GM19452 (cell line): Measurements from ENCODE around the gene IL22RA2.
"Not testable (repeated sequence)": the region's sequence is repeated elsewhere in the genome, so short reads cannot be mapped to it uniquely, and the experiment has no call there.

Source experiments
- ATAC-seq: cut with Tn5 transposase; IDR thresholded peaks from one replicate; pipeline ENCODE4 v1.9.1; 2021; ENCODE audit not compliant: unreplicated experiment

The IL22RA2 gene, protein sequence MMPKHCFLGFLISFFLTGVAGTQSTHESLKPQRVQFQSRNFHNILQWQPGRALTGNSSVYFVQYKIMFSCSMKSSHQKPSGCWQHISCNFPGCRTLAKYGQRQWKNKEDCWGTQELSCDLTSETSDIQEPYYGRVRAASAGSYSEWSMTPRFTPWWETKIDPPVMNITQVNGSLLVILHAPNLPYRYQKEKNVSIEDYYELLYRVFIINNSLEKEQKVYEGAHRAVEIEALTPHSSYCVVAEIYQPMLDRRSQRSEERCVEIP

DNA sequence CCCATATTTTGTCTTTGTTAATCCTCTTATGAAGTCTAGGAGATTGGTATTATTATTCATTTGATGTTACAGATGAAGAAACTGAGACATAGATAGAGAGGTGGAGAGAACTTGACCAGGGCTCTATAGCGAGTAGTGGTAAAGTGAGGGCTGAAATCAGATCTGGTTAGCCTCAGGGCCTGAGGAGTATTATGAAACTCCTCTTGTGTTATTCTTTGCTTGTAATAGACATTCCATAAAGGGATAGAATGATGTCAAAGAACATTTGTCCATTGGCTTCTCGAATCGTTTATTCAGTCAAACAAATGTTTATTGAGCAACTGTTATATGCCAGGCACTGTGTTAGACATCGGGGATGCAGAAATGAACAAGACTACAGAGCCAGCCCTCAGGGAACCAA lies at the start of gene IL22RA2:
IL22RA2 (minus strand) TSS at position 144 of the 400 bp plus-strand sequence. CDS start 11,895 bp downstream, outside the sequence.
- no peak for ATAC-seq

DNA sequence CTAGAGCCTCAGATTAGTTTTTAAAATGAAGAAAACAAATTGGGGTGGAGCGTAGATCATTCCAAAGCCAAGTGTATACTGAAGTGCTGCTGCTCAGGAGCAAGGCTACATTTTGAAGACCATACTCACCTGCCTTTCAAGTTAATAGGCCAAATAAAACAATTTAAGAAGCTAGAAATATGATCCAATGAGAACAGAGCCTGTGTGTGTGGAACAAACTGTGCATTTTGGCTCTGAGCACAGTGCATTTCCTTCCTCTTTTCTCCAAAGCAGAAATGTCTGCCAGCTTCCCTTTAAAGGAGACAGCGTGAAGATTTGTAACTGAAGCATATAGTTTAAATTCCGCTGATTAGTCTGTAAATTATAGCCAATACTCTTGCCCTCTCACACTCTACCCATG lies 48.9 kb upstream of the IL22RA2 start:
- no peak for ATAC-seq

DNA sequence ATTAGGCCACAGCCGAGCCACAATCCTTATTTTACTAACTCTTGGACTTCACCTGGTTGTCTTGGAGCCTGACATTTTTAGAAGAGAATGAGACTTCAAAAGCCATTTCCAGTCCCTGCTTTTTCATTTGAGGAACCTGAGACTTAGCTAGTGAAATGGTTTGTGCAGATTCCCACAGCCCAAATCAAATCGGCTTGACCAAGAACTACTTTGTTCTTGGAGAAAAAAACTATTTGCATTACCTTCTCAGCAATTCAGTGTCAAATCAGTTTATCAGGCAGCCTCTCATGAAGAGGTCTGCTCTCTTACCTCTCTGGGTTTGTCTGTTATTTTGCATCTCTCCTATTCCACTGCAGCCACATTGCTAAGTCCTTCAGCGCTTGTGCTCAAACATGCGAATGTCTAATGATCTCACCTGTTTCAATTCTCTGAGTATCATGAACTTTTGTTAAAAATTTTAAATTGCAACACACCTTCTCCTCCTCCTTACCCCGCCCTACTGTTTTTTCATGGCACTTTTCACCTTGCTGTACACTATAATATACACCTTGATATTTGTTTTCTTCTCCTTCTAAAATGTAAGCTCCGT lies 46.3 kb upstream of the IL22RA2 start:
- peak; percentile 19 for ATAC-seq

DNA sequence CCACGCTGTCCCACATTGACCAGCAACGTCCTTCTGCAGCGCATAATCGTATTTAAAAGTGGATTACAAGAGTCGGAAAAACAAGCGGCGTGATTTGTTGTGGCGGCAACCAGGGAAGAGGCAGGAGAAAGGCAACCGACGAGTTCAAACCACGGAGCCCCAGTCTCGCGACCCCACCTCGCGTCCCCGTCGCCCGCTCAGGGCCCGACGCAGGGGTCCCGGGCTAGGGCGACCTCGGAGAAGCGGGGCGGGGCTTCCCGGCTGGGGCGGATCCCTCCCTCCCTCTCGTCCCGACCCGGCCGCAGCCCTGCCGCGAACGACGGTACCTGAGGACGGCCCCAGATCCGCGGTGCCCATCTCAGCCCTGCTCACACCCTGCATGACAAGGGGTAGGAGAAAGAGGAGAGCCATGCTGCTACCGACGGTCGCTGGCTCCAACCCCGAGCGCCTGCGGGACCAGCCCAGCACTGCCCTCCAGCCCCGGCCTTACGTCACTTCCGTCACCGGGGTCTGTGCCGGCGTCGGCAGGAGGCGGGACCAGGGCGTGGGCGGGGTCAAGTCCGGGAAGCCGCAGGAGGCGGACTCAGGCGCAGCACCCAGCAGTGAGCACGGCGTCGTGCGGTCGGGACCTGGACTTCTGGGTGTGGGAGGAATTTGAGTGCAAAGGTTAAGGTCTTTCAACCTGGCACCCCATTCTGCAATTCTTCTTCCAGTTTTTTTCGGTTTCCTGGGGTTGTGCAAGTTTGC lies 45.6 kb upstream of the IL22RA2 start, which contains the start of gene IFNGR1:
IFNGR1 (minus strand) TSS at position 469 of the 747 bp plus-strand sequence; CDS start at position 411, 58 bp downstream.
- peak; percentile 91 for ATAC-seq

DNA sequence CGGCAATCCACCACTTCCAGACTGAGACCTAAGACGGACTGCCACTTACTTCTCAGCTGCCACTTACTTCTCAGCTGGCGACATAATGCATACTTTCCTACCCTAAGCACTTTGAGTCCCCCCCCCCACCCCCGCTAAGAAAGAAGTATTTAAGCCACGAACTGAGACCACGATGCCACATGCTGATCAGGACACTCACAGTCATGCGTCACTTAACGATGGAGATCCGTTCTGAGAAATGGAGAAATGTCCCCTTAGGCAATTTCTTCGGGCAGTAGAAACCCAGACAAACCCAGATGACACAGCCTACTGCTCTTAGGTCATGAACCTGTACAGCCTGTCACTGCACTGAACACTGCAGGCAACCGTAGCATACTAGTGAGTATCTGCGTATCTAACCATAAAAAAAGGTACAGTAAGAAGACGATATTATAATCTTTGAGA lies 45.1 kb upstream of the IL22RA2 start:
- ATAC-seq, result peak; percentile 36

DNA sequence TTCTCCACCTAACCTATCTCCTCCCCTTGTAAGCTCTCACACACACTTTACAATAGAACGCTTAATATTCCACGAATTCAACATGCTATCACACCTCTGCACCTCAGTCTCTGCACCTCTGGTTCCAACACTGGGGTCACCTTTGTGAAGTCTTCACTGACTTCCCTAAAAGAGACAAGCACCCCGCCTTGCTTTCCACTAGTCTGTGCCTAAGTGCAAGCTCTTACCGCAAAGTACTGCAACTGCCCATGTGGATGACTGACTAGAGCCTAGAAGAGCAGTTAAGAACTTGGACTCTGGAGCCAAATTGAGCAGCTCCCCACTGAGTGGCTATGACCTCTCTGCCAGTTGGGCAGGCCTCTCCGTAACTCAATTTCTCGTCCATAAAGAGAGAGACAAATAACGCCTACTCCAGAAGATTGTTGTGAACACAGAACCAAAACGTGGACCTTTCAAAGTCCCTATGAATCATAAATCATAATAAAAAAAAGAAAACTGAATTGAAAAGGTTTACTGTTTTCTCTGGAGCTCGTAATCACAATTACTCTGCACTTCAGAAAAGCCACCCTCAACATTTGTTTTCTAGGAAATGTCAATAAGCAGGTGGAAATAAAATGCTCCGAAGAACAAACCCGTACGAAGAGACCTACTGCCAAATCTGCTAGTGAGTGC lies 44.5 kb upstream of the IL22RA2 start:
- ATAC-seq, result no peak

DNA sequence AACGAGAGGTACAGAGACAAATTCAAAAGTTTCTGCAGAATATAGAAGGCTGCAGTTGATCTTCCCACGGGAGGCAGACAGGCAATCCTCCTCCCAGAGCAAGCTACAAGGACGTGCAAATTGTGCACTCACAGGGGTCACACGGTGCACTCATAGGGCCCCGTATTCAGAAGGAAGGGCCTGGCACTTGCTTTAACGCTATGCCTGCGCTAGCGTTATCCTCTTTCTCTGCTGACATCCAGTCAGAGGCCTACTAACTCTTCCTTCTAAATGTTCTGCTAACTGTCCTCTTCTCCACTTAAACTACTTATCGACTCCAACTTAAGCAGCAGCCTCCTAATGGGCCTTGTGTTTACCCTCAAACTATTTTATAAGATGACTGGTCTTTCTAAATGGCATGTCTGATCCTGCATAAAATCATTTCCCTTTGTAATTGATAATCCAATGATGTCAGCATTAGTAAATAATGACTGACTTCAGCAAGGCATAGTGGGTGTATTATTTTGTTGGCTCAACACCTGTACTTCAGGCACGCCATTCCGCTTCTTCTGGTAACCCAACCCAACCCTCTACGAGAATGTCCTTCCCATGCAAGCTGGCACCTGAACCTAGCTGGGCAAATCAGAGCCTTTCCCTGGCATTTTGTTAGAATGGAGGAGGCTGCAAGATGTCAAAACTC lies 43.6 kb upstream of the IL22RA2 start:
- ATAC-seq, result no peak

DNA sequence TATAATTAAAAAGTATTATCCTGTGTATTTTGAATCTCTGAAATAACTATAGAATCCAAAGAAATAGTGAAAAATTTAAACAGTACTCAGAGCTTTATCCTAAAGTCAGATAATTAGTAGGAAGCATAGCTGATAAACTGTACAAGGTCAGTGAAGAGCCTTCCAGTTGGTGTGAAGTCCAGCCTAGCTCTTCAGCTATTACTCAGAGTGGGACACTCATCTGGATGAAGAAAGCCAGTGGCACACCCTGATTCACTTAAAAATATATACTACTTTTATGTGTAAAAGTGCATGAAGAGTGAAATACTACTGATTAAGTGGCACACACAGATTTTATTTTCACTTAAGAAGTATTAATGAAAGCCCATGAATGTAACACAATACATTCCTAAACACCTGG lies 42.7 kb upstream of the IL22RA2 start:
- no peak for ATAC-seq

DNA sequence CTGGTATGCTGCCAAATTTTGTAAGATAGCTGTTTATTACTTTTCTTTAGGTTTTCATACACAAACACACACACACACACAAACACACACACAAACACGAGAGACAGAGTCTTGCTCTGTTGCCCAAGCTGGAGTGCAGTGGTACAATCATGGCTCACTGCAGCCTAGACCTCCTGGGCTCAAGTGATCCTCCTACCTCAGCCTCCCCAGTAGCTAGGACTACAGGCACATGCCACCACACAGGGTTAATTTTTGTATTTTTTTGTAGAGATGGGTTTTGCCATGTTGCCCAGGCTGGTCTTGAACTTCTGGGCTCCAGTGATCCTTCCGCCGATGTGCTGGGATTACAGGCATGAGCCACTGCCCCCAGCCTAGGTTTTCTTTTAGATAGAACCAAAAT lies 42.2 kb upstream of the IL22RA2 start:
- ATAC-seq, result not testable (repeated sequence)

DNA sequence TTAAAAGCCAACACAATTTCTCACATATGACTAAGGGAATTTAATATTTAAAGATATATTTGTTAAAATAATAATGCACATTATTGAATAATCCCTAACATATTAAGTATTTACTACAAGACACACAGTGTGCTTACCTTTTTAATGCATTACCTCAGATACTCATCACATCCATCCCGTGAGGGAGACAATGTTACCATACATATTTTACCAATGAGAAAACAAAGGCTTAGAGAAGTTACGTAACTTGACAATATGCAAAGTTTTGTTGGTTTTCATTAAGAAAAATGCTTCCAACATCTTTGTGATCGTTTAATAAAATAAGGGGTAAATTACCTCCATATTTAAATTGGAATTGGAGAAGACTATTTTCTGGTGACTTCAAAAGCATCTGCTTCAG lies 41.5 kb upstream of the IL22RA2 start:
- no peak for ATAC-seq

DNA sequence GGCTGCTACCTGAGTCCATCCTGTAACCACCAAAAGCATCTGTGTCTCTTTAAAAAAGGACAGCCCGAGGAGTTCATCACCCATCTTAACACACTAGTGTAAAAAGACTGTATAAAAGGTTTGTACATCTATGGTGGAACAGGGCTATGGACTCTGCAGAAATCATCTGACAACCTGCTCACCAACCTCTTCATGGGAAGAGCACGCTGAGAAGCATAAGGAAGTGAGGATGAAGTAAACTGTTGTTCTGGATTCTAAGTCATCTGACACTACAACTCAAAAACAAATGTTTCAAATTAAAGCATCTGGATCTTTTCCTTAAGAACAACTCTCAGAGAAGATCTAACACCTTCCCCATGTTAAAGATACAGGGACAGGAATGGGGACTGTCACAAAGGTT lies 40.4 kb upstream of the IL22RA2 start:
- ATAC-seq, result no peak

DNA sequence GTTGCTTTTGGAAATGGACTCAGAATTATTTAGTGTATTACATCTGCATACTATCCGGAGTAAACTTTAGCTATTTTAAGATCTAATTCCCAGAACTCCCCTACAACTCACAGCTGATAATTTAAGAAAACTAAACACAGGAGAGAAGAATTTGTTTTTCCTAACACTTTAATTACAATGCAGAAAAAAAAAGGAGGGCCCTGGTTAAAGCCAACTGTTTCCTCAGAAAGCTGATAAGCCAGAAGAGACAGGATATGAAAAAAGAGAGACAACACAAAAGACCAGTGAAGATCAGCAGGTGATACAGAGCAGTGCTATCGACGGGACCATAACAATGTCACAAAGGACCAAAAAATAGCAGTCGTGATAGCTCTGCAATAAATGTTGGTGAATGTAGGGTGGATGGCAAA lies 39.9 kb upstream of the IL22RA2 start:
- no peak for ATAC-seq

DNA sequence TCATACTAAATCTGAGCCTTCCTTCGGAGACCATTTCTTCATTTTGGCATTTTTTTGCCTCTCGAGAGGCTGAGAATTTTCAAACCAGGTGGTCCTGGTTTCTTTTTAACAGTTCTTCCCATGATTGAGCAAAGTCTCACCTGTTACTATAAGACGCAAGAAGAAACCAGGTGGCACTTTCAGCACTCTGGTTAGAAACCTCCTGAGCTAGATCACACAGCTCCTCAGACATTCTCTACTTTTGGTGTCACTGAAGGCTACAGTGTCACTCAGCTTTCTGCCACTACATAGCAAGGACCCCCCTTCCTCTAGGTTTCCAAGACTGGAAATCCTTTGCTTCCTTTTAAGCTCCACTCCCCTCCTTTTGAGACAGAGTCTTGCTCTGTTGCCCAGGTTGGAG lies 38.5 kb upstream of the IL22RA2 start:
- ATAC-seq, result no peak

DNA sequence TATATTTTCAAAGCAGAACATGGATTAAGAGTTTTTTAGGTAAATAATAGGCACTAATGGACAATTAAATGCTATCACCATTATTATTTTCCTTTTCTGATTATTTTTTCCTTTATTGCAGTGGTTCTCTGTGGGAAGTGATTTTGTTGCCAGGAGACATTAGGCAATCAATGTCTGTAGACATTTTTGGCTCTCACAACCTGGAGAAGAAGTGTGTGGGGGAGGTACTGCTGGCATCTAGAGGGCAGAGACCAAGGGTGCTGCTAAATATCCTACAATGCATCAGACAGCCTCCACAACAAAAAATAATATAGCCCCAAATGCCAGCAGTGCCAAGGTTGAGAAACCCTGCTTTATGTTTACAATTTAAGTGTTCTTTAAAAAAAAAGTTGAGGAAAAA lies 37.5 kb upstream of the IL22RA2 start:
- ATAC-seq, result no peak

DNA sequence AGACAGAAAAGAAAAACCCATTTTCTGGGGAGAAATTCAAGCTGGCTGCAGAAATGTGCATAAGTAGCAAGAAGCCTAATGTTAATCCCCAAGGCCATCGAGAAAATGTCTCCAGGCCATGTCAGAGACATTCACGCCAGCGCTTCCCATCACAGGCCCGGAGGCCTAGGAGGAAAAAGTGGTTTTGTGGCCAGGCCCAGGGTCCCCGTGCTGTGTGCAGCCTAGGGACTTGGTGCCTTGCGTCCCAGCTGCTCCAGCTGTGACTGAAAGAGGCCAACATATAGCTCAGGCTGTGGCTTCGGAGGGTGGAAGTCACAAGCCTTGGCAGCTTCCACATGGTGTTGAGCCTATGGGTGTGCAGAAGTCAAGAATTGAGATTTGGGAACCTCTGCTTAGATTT lies 34.8 kb upstream of the IL22RA2 start:
- no peak for ATAC-seq

DNA sequence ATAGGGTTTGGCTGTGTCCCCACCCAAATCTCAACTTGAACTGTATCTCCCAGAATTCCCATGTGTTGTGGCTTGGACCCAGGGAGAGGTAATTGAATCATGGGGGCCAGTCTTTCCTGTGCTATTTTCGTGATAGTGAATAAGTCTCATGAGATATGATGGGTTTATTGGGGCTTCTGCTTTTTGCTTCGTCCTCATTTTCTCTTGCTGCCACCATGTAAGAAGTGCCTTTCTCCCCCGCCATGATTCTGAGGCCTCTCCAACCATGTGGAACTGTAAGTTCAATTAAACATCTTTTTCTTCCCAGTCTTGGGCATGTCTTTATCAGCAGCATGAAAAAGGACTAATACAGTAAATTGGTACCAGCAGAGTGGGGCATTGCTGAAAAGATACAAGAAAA lies 34.0 kb upstream of the IL22RA2 start:
- ATAC-seq, result not testable (repeated sequence)

DNA sequence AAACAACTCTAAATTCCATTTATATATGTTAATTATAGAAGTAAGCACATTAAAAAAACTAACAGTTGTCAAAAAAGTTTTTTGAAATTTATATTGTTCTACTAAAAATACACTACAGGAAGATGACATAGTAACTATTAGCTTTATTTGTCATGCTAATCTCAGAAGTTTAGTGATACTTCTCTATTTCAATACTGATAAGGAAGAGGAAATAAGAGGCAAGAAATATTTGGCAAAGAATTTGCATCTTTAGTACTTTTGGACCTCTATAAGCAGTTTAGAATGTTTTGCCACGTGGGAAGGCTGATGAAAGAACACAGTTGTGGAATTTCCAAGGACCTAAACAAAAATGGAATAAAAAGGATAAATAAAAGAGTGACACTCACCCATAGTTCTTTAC lies 33.1 kb upstream of the IL22RA2 start:
- no peak for ATAC-seq

DNA sequence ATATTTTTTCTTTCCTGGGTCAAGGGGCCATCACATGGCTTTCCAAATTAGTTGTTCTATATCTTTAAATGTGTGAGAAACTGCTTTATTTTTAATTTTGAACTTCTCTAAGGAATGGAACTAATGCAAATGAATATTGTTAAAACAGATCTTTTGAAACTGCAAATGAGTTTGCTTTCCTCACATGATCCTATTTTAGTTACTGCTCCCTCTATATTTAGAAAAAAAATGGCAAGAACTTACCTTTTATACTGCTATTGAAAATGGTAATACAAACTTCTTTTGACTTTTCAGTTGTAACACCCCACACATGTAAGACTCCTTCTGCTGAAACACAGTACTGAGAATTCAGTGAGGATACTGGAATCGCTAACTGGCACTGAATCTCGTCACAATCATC lies 29.8 kb upstream of the IL22RA2 start:
- no peak for ATAC-seq

DNA sequence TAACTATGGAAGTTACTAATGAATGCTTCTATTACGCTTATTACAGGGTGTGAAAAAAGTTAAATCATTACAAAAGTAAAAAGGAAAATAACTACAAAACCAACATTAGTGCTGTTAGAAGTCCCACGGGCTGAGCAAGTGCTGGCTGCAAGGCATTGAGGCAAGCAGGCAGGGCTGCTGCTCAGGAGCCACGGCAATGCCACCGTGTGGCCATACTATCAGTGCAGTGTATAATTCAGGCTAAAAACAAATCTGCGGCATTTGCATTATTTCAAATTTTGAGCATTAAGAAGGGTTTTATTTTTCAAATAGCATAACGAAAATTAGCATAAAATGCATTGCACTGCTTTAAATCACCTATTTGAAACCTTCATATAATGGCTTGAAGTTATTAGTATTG lies 28.6 kb upstream of the IL22RA2 start:
- no peak for ATAC-seq

DNA sequence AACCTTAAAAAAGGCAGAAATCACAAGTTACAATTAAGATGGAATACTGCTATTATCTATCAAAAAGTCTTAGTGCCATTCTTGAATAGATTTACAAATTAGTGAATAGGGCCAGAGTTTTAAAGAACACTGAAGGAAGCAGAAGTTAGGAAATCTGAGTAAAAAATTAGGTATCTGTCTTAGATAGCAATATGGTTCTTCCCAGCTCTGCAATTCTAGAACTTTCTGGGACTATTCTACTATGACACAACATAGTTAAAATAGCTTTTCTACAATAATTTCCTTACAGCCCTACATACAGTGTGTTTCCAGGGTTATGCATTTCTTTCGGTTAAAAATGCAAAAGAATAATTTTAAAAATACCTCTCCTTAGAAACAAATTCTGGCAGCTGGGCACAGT lies 27.6 kb upstream of the IL22RA2 start:
- ATAC-seq, result no peak

DNA sequence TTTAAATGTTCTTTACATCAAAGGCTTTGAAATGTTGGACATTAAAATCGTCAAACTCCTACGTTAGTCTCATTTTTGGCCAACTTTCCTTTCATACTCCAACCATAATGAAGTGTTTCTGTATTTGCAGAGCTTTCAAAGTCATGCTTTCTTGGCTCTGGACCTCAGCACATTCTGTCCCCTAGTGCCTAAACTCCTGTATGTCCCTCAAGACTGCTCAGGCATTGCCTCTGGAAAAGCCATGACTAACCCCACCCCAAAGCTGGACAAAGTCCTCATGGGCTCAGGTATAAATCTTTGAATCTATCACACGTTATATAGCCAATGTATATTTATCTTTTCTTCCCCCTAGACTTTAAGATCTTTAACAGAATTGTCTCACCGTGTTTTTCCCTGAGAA lies 26.8 kb upstream of the IL22RA2 start:
- ATAC-seq, result no peak
